ACHN (cell line): ENCODE data around the gene AKT1.

ENCODE experiments used
- DNase-seq: peaks from one replicate; pipeline ENCODE4 v3.0.0-alpha.2; 2015
- in situ Hi-C: cut with HindIII; loops from 2 replicates; pipeline ENCODE4 v1.10.0; 2017; ENCODE audit warnings: low sequenced_read_pairs, low pct_ligation_motif_present, low pct_unique_long_range_greater_than_20kb

The AKT1 gene

DNA sequence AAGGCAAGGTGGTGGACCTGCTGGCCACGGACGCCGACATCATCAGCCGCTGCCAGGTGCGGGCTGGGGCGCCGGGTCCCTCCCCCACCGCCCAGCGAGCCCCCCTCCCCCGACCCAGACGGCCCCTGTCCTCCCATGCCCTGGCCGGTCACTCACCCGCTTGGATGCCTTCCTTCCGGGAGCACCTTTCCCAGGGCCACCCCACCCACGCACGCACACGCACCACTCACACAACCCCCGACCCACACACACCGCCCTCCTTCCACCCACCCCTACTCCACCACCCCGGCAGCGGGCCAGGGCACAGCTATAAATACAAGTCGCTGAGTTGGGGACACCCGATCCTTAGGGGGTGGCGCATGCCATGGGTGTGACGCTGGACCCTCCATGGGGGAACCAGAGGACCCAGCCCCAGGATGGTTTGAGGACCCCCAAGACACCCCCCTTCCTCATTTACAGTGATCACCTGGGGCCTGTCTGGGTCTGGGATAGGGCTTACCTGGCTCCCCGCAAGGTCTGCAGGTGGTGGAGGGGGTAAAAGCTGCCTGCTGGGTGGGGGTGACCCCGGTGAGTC, 71.1 kb downstream of the AKT1 start:
- in situ Hi-C loops = no loop called here
- peak; percentile 2 for DNase-seq

DNA sequence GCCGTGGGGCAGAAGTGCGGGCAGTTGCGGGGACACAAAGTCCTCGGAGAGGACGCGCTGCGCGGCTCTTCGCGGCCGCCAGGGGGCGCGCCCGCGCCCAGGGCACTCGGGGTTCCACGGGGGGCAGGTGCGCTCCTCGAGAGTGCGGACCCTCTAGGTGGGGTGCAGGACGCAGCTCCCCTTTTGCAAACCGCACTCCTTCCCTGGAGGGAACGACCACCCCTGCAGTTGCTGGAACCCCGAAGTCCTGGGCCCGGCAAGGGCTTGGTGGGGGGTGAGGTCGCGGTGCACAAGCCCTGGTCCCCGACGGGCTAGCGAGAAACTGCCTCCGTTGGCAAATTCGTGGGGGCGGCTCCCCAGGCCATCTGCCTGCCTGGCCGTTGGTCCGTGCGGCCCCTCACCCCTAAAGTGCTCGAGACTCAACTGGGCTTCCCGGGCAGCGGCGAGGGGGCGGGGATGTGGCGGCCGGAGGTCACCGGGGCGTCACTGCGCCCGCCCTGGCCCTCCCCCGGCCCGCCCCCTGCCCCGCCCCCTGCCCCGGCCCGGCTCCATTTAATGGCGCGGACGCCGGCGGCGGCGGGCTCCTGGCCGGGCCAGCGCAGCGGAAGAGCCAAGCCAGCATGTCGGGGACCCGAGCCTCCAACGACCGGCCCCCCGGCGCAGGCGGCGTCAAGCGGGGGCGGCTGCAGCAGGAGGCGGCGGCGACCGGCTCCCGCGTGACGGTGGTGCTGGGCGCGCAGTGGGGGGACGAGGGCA, 71.7 kb downstream of the AKT1 start, which contains the start of gene ADSS1:
TSS of gene ADSS1 (plus strand) at position 579 of the 756 bp plus-strand sequence. CDS start at position 621, 42 bp downstream.
- in situ Hi-C loops = no loop called here
- peak; percentile 39 for DNase-seq

DNA sequence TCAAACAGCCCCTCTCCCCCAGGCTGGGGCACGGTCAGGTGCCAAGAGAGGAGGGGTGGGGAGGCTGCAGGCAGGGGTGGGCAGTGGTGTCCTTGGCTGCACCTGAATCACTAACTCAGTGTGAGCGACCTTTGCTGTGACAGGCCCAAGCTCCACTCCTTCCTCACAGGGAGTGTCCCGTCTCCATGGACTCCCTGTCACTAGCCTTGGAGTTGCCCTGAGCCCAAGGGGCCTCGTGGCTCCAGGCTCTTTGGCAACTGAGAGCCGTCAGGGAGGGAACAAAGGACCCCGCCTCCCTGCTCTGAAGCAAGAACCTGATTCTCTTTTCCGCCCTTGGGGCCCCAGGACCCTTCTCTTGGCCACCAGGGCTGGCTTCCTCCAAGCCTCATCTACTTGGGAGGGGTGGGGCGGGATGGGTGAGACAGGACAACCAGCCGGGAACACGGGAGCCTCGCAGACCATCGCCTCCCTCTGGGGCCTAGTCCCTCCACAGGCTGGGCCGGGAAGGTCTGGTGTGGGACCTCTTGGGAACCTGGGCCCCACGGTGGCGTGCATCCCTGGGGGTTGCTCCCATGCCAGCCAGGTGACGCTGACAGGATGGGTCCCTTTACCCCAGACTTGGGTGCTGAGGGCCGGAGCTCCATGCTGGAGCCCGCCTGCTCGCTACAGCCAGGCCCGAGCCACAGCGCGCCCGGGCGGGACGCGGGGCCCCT, 72.5 kb downstream of the AKT1 start:
- no peak for DNase-seq
- in situ Hi-C loops = no loop called here

DNA sequence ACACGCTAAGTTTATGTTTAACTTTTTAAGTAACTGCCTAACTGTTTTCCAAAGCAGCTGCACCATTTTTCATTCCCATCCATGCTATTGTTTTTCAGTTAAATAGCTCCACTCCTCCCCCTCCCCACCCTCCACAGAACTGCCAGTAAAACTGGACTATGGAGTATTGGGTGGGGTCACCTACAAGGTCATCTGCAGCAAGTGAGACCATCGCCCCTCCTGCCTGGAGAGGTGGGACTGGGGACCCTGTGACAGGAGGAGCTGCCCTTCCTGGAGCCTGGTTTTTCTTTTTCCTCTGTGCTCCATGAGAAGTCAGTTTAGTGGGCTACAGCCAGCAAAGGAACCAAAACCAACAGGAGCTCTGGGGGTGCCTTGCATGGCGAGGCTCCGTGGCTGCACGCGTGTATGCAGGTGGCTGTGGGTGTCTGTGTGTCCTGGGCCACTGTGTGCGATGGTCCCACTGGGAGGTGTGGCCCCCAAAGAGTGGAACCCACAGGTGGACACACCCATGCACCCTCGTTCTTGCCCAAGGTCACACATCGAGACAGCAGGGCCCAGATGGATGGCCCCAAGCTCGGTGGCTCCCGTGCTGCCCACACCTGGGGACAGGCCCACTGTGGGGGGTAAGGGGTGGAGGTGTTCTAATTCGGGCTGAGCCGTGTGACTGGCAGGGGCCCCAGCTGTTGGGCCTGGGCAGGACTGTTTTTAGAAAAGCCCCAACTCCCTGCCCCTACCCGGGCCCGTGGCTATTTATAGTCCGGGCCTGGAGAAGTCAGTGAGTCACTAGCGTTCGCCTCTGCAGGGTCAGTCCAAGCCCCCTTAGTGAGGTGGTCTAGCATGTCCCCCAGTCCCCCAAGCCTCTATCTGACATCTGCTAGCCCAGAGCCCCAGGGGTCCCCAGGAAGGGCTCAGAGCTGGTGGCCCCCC, 73.8 kb downstream of the AKT1 start:
- no peak for DNase-seq
- in situ Hi-C loops = no loop called here
